Fibroblast of skin of left quadriceps (primary cell): Measurements from ENCODE around the gene OR1Q1.
"Not testable (repeated sequence)": the region's sequence is repeated elsewhere in the genome, so short reads cannot be mapped to it uniquely, and the experiment has no call there.

Experiments used
- DNase-seq, 2 experiments: peaks; one replicate each; pipeline ENCODE4 v3.0.0-alpha.2; 2013; ENCODE audit warnings: low read depth in 2 of 2

Gene OR1Q1, protein sequence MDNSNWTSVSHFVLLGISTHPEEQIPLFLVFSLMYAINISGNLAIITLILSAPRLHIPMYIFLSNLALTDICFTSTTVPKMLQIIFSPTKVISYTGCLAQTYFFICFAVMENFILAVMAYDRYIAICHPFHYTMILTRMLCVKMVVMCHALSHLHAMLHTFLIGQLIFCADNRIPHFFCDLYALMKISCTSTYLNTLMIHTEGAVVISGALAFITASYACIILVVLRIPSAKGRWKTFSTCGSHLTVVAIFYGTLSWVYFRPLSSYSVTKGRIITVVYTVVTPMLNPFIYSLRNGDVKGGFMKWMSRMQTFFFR

GRCh38 chr9:122614362-122614761 lies at the start of gene OR1Q1:
Gene OR1Q1, plus strand, starts transcription at chr9:122614738. Its CDS starts 0 bp downstream, at chr9:122614738.
- no peak for DNase-seq

DNA sequence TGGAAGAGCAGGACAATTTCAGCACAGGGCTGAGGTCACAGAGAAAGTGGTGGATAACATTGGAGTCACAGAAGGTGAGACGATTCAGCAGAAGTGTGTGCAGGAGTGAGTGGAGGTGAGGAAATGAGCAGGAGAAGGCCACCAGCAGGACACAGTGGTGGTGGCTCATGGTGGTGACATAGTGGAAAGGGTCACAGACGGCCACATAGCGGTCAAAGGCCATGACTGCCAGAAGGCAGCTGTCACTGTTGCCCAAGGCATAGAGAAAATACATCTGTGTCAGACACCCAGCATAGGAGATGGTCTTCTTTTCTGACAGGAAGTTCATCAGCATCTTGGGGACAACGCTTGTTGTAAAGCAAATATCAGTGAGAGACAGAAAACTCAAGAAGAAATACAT lies 46.6 kb upstream of the OR1Q1 start:
- no peak for DNase-seq

DNA sequence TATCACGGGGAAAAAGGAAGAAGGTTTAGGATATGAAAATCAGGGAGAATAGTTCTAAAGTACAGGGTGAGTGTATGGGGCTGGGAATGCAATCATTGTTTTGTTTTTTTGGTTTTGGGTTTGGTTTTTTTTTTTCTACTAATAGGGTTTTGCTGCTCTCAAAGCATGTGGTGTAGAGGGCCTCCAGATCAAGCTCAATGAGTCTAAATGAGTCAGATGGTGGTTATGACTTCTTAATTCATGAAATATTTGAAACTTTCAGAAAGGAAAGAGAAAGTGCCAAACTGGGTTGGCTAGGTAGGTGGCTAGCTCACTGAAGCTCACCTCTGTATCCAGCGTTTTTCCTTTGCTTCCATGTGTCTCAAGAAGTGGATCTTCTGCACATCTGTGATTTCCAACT lies 42.1 kb upstream of the OR1Q1 start:
- no peak for DNase-seq

DNA sequence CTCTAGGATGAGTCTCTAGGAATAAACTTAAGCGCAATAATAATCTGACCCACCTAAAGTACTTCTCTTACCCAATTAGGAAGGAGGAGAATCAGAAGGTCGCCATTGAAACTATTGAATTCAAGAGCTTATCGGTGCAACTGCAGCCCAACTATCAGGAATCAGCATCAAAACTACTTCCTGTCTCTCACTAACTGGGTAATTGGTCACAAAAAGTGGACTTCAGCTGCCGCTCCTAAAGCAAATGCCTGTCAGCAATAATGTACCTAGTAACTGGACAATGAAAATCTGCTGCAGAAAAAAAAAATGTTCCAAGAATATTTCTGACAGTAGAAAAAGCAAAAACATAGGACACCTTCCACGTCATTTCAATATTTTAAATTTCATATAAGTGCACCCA lies 34.7 kb upstream of the OR1Q1 start:
- DNase-seq, result no peak

- DNase-seq, result no peak
Measured at GRCh38 chr9:122580360-122580759, 34.2 kb upstream of the OR1Q1 start.

GRCh38 chr9:122583284-122583683 lies 31.3 kb upstream of the OR1Q1 start, which contains the start of gene OR1L8:
Gene OR1L8, minus strand, starts transcription at chr9:122583384. Its CDS starts 14,907 bp downstream, at chr9:122568477.
- DNase-seq, result not testable (repeated sequence)

GRCh38 chr9:122605691-122606090 lies 8.8 kb upstream of the OR1Q1 start:
- DNase-seq, result no peak

DNA sequence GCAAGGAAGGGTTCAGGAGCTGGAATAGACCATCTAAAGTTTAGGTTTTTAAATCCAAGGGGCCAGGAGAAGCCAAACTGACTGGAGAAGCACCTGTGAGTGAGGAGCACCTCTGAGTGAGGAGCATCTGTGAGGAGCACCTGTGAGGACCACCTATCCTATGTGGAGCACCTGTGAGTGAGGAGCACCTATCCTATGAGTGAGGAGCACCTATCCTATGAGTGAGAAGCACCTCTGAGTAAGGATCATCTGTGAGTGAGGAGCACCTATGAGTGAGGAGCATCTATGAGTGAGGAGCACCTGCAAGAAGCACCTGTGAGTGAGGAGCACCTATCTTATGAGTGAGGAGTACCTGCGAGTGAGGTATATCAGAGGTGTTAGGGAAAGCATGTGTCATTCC lies 8.0 kb upstream of the OR1Q1 start:
- DNase-seq, result no peak

DNA sequence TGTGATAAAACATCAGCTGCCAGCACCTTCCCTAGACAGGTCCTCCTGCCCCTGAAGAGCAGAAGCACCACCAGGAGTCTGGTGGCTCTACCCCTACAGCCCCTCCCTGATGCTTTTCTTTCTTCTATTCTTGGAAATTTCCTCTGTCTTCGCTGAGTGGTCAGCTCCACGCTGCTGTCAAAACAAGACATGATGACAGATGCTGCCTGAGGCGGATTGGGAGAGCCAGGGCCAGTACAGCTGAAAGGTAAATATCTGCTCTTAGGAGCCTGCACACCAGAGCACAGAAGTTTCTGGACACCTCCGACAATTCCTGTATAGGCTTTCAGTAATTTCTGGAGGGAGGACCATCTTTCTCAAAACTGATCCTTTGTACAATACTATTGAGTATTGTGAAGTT lies 4.7 kb upstream of the OR1Q1 start:
- no peak for DNase-seq

- DNase-seq, result no peak
Measured at GRCh38 chr9:122619996-122620395, 5.5 kb downstream of the OR1Q1 start.

DNA sequence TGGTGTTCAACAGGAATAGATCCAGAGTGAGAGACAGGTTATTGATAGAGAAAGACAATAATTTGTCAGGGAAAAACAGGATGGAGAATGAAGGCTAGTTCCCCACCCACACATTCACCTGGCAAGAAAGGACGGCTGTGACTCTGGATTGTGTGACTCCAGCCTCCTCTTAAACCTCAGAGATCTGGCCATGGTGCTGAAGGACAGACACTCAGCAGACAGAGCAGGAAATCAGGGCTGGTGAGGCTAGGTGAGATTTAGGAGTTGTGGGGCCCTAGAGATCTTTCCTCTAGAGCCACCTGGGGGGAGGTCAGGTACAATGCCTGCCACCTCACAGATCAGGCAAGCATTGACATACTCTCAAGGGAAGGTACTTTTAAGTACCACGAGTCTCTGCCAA lies 27.7 kb downstream of the OR1Q1 start:
- no peak for DNase-seq

- no peak for DNase-seq
Measured at GRCh38 chr9:122656378-122656777, 41.8 kb downstream of the OR1Q1 start.

GRCh38 chr9:122657527-122657926 lies 43.0 kb downstream of the OR1Q1 start, which contains the start of gene OR1B1:
Gene OR1B1, minus strand, starts transcription at chr9:122657627.
- DNase-seq, result no peak

- DNase-seq, result no peak
Measured at GRCh38 chr9:122661416-122661815, 46.9 kb downstream of the OR1Q1 start, which contains the start of gene OR1L1. Gene OR1L1, plus strand, starts transcription at chr9:122661716. Its CDS starts 0 bp downstream, at chr9:122661716.
